Cortex of kidney (tissue), 1 donor: ENCODE measurements around the gene NCOR2.

Experiments
- DNase-seq: peaks from one replicate; lab custom pipeline; 2025; lab: John Stamatoyannopoulos, UW

The NCOR2 gene

DNA sequence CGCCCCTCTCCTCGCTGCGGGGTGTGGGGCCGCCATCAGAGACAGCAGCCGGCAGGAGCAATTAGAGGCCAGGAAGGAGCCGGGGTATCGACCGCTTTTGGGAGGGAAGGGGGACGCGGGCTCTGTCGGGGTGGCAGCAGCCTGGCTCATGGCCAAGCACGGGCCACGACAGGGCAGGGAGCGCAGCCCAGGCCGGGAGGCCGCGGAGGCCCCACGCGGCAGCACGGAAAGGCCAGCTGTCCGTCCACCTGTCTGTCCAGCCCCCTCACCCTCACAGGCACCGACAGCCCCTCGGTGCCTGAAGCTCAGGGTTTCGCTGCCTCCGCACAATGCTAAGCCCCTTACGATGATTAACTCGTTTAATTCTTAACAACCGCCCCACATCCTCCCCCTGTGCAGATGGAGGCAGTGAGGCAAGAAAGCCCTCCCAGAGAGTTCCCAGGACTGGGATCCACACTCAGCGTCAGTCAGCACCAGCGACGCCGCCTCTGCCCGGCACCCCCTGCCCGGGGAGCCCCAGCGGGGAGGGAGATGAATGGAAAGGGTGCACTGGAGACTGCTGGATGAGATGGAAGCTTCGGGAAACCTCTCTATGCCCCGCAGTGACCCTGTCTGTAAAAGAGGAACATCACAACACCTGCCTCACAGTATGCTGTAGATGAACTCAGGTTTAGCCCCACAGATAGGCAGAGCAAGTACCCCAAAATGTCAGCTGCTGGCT is 23.7 kb downstream of the NCOR2 start:
- no peak for DNase-seq

DNA sequence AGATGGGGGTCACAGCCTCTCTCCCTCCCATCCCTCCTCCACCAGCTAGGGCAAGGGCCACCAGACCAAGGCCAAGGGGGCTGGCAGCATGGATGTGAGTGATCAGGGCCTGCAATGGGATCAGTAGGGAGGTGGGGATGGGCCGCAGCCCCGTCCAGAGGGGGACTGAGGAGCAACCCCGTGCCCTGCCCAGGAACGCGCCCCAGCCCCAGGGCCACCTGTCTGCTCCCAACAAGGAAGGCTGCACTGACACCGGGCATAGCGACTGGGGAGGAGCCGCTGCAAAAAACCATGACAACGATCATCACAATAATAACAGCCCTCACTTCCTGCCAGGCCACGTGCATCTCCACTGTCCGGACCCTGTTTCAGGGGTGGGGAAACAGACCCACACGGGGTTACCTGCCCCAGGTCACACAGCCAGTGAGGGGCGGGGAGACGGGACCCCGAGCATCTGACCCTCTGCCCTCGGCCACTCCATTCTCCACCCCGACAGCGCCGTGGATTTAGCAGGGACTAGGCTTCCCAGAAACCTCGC is 24.3 kb downstream of the NCOR2 start:
- no peak for DNase-seq

DNA sequence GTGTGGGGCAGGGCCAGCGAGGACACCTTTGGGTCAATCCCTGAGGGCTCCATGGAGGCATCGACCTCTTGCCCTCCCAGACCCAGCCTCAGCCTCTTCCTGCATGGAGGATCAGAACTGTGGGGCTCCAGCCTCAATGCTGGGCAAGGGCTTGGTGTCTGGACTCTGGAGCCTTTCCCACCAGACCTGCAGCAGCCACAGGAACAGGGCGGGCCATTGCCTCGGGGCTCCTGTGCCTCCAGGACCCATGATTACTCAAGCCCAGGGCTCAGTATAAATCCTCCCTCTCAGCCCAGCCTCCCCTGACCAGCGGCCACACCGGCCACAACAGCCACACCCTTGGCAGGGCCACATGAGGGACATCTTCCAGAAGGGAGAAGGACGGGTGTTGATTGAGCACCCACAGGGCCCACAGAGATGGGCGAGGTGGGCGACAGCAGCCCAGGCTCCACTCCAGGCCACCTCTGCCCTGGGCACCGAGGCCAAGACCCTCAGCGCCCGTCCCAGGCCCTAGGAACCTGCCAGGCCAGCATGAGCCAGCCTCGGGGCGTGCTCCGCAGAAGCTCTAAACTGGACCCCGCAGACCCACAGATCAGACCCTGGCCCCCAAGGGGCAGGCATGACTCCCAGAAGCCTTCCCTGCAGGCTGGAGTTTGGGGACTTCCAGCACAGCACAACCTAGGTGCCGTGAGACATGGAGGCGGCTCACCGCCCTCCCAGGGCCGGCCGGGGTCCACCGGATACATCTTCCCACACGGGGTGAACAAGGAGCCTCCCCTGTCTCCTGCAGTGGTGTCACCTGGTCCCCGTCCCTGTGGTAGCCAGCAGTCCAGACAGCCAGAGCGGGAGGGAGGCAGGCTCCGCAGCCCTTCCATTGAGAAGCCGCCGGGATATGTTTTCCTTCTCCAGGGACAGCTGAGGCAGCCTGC is 25.1 kb downstream of the NCOR2 start:
- DNase-seq, result no peak

DNA sequence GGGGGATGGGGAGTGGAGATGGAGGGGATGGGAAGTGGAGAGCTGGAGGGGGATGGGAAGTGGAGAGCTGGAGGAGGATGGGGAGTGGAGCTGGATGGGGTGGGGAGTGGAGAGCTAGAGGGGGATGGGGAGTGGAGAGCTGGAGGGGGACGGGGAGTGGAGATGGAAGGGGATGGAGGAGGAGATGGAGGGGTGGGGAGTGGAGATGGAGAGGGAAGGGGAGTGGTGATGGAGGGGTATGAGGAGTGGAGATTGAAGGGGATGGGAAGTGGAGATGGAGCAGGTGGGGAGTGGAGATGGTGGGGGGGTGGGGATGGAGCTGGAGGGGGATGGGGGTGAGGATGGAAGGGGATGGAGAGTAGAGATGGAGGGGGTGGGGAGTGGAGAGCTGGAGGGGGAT is 26.1 kb downstream of the NCOR2 start:
- DNase-seq, result no peak

DNA sequence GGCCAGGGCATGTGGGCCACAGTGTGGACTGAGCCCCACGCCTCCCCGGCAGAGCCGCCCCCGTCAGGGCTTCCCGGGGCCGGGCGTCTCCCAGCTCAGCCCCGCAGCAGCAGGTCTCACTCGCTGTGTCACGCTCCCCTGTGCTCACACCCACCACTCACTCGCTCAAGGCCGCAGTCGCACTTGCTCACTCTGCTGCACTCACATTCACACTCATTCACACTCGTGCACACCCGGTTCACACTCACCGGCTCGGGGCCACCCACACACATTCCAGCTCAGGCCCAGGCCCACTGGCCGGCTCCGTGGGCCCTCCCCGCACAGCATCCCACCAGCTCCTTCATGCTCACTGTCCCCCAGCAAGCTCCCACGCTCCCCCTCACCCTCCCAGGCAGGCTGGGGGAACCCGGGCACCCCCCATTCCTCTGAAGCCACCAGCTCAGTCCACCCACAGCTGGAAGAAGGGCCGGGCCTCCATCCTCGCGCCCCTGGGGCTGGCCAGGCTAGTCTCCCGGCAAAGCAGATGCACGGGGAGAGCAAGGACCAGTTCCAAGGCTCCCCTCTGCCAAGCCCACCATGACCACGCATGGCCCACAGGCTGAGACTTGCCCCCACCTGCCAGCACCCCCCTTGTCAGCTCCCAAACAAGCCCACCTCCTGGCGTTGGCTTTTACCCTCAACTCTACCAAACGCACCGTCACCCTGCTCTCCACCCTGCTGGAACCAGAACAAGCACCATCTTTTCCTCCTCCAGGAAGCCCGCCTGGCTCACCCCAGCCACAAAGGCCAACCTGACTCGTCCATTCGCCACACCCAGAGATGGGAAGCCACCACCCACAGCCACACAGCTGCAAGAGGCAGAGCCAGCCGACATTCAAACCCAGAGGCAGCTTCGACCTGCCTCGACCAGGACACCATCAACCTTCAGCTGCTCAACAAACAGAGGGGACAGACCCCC is 28.0 kb downstream of the NCOR2 start:
- no peak for DNase-seq

DNA sequence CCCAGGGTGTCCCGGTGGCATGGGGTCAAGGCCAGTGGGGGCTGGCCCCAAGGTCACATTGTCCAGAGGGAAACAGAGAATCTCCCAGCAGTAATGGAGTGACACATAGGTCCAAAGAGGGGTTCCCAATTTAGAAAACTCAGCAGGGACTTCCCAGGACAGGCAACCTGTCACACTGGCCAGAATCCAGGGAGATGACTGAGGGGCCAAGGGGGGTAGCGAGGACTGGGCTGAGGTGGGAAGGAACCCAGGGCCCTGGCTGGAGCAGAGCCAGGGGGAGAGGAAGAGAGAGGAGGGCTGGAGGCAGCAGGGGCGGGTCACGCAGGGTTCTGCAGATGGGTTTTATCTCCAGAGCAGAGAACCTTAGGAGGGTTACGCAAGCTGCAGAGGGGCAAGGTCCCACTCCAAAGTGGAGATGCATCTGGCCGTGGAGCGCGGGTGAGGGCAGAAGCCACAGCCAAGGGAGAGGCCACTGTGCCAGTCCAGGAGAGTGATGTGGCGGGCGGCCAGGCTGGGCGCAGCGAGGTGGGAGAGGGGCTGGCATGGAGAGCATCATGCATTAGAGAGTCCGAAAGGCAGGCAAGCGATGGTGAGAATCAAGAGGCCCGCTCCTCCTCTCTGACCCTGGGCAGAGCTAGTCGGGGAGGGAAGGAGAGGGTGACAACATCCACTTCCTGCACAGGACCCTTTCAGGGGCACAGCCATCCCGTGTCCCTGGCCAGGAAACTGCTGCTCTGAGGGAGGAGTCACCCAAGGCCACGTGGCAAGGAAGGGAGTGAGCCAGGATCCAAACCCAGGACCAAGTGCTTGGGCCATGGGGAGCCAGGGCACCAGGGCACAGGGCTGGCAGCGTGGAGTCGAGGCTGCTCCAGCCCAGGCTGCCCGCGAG is 29.0 kb downstream of the NCOR2 start:
- no peak for DNase-seq

DNA sequence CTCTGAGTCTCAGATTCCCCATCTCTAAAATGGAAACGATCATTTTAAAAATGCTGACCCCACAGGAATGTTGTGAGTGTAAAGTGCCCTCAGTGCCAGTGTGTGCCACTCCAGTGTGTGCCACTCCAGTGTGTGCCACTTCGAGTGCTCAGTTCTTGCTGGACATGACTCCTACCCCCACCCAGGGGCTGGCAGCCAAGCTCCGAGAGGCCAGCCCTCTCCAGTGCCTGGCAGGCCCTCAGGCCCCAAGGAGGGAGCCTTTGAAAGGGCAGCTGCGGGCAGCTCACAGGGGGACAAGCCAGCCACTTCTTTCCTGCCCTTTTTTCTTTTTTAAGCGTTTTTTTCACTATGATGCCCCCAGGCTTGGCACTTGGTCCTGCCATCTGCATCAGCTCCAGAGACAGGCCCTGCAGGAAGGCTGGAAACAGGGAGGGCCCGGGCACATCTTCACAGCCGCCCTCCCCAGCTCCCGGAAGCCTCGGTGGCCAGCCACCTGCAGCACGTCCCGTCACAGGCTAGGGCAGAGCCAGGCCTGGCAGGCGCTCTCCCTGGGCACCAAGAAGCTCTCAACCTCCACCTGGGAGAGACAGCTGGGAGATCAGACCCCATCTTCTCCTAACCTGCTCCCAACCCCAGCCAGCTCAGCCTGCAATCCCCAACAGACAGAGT is 29.8 kb downstream of the NCOR2 start:
- no peak for DNase-seq

DNA sequence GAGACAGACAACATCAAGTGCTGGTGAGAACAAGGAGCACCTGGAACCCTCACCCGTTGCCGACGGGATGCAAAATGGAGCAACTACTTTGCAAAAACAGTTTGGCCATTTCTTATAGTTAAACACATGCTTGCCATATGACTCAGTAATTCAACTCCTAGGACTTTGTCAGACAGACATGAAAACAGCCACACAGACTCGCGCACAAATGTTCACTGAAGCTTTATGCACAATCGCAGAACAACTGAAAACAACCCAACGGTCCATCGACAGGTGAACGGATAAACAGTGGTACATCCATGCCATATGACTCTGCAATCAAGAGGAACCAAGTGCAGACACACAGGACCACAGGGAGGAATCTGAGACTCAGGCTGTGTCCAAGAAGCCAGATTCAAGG is 30.8 kb downstream of the NCOR2 start:
- no peak for DNase-seq

DNA sequence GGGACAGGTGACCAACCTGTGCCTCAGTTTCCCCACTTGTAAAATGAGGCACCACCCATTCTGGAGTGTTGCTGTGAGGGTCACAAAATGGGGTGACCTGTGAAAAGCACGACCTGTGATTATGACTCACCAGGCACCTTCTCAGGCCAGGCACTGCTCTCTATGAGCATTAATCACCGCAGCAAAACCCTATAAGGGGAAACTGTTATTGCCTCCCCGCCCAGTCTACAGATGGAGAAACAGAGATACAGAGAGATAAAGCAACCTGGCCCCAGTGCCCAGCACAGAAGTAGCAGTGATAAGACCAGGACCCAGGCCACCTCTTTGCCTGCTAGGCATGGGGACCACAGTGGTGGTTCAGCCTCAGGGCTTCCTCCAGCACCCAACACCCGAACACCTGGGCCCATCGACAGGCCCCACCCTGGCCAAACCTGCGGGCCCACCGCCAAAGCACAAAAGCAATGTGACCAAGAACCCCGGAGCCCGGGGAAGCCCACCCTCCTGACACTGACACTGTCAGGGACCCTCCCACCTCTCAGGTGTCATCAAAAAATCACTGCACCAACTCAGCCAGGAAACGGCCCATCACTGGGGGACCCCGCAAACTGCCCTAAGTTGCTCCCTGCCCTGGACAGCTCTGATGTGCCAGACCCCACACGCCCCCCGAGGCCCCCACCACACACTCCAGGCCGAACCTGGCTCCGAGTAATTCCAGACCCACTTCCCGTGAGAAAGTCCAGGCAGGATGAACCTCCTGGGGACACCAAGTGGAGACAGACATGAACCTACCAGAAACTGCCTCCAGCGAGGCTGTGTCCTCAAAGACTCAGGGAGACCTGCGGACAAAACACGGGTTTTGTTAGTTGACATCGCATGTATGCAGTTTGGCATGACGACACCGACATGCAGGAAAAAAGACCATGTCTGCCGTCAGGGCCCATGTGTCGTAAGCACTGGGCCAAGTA is 32.4 kb downstream of the NCOR2 start:
- no peak for DNase-seq

DNA sequence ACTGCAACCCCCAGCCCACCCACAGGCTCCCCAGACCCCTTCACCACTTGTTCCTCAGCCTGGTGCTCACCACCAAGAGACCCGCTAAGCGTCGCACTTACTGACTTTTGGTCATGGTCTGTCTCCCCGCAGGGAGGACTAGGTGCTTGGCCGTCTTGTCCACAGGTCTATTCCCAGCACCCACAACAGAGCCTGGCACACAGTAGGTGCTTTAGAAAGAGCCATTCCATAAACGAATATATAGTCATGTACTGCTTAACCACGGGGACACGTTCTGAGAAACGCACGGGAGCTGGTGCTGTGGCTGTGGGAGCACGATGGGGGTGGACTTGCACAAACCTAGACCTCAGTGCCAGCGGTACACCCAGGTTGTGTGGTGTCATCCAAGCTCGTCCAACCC is 34.0 kb downstream of the NCOR2 start:
- DNase-seq, result no peak

DNA sequence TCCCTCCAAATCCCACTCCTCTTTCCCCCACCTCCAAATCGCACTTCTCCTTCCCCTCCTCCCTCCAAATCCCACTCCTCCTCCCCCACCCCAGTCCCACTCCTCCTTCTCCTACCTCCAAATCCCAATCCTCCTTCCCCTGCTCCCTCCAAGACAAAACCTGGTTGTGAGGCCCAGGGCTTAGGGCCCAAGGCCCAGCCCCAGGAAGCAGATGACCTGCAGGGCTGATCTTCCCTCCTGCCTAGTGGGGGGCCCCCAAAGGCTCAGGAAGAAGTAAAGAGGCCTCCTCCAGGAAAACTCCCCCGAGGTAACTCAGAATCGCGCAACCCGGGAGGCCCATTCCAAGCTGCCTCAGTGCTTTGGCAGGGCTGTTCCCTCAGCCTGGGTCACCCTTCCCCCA is 34.4 kb downstream of the NCOR2 start:
- DNase-seq, result no peak

DNA sequence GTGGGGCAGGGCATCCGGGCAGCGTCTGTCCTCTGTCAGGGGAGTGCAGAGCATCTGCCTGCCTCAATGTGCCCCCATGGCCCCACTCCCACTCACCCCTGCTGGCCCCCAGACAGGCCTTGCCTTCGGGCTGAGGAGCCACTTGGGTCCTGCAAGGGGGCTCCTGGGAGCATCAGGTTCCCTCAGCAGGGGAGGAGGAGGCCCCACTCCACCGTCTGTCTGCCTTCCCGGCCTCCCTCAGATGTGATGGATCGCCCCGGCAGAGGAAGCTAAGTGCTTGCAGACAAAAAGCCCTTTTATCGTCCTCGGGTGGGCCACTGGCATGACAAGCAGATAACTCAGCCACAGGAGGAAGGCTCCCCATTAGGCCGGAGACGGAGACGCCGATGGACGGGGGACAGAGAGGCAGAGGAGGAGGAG is 35.1 kb downstream of the NCOR2 start:
- no peak for DNase-seq

DNA sequence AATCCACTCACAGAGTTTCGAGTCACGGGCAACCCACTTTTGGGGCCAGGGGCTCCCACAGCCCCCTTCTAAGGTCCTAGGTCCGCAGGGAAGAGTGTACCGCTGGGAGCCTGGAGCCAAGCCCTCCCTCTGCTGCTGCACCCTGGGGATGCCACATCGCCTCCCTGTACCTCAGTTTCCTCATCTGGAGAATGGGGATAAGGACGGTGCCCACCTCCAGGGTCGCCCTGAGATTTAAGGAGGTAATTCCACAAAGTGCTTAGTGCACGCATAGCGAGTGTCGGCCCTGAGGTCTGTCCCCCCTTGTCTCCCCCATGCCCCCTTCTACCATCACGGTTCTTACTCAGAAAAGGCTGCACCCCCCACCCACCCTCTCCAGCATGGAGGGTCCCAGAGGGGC is 35.5 kb downstream of the NCOR2 start:
- no peak for DNase-seq

DNA sequence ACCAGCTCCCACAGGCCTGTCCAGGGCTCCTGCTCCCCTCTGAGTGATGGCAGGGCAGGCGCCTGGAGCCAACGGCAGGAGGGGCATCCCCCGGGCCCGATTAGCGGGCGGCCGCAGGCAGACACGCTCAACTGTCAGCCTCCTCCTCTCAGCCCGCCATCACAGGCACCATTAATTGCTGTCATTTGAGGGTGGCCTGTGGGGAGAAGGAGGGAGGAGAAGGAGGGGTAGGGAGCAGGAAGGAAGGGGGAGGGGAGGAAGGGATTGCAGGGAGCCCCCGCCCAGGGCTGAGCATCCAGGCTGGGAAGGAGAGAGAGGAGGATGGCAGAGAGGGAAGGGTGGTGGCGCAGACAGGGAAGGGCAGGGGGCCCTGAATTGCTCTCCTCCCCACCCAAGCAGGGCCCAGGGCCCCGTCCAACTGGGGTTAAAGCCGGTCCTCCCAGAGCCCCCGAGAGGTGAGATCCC is 36.1 kb downstream of the NCOR2 start:
- no peak for DNase-seq

DNA sequence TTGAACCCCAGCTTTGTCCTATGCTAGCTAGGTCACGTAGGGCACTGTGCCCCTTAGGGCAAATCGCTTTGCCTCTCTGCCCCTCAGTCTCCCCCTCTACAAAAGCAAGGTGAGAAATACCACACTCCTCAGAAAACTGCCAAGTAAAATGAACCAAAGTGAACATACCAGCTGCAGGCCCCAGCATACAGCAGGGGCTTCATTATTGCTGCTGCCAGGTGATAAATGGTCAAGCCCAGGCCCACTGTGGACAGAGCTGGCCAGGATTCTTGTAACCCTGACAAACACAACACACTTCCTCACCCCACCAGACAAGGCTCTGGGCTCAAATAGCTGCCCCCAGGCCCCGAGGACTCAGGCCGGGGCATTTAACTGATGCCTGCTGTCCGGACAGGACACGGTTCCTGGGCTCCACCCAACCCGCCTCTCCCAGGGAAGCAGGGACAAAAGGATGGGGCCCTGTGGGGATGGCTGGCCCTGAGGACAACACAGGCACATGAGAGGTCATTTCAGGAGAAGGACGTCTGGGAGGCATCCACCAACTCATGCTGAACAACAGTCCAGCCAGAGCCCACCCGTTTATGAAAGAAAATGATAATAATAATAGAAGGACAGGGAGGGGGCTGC is 36.7 kb downstream of the NCOR2 start:
- DNase-seq, result no peak

DNA sequence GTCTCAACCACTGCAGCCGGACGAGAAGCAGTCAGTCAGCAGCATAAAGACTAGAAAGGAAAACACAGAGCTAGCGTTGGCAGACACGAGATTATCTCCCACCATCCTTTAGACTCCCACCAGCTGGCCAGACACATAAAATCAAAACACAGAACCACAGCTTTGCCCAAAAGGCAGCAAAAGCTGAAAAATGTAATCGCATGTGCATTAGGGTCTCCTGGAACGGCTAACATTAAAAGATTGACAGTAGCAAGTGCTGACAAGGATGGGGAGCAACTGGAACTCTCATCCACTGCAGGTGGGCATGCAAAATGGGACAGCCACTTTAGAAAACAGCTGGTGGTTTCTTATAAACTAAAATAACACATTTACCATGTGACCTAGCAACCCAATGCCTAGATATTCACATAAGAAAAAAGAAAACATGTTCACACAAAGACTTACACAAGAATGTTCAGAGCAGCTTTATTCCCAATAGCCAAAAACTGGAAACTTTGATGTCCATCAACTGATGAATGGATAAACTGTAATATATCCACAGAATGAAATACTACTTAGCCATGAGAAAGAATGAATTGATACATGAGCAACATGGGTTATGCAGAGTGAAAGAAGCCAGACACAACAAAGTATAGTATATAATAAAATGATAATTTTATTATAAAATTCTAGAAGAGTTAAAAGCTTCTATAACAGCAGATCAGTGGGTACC is 37.7 kb downstream of the NCOR2 start:
- DNase-seq, result no peak

DNA sequence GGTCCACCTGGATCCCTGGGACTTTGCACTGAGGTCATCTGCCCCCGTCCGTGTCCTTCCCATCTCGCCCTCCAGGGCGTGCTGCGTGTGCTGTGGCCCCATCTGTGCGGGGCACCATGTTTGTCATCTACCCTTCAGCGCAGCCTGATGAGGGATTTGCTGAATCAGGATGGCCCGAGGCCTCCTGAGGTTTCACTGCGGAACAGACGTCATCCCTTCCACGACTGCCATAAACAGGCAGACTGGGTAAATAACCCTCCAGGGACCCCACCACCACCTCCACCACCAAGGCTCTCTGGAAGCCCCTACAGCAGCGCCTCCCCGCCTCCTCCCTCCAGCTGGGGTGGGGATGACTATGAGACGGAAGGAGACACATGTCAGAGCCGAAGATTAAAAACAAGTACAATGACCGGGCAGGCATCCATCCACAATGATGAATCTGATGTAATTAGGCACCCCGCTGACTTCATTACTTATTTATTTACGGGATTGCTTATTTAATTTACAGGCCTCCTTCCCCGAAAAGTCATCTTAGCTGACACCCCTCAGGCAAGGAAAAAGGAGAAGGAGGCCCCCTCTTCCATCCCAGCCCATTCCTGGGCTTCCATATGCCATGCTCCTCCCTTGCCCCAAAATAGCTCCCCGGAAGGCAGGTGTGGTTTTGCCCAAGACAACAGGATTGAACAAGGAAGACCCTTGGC is 39.4 kb downstream of the NCOR2 start:
- no peak for DNase-seq
